ENCODE results near the gene TRIOBP. TPM values are rescaled to one million over a fixed set of nuclear protein-coding genes. Genes with fewer than 3 reads are reported as not detected.

Gene TRIOBP
- total and polyA plus RNA-seq, 7 donors = 51.7 to 140 (median 82.8) TPM

DNA sequence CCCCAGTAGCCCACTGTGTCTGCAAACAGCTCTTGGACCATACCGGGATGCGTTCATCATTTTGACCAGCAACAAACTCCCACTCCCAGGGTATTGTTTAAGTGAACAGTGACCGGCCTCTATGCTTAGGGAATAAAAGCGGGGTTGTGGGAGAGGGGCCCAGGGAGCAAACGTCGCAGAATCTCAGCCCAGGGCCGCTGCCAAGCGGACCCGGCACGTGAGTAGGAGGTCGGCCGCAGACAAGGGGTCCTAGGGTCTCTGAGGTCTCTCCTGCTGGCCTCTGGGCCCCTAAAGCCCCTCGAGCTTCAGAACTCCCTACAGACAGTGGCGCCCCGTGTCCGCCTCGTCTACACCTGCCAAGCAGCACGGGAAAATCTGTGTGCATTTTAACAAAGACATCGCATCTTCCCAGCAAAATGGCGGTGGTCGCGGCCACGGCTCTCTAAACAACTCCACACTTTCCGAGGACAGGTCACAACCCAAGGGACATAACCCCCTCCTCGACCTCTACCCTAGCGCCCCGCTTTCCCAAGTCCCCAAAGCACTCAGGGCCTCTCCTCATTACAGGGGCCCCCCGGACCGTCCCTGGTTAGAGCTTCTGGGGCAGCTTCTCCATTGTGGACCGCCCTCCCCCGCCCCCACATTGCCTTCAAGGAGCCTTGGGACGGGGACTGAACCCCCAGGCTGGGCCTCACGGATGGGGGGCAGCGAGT, 106.9 kb downstream of the TRIOBP start:
- no peak for DNase-seq
- Histone ChIP-seq H3K4me1 (peaks cover 0 to 61% (median 39%) of the 10 kb centered on the region in 4 donors), H3K9me3 (no peaks in the 10 kb centered on the region), H3K36me3 (no peaks in the 10 kb centered on the region), H3K27ac (peak overlapping the region; percentile 87 to 96 (median 91)), H3K4me3 (peak overlapping the region in 1 of 4 donors; percentile 65), H3K27me3 (no peaks in the 10 kb centered on the region)
- 68 to 73% methylated on average over 34 of the region's 34 CpGs for WGBS, 2 donors
- intact Hi-C loops (cut with DNase I) = loop anchor here (5.0 kb wide), 1 partner anchor 116 kb away; the partner anchor contains the start of gene NOL12
- TF ChIP-seq, protein P1, sequence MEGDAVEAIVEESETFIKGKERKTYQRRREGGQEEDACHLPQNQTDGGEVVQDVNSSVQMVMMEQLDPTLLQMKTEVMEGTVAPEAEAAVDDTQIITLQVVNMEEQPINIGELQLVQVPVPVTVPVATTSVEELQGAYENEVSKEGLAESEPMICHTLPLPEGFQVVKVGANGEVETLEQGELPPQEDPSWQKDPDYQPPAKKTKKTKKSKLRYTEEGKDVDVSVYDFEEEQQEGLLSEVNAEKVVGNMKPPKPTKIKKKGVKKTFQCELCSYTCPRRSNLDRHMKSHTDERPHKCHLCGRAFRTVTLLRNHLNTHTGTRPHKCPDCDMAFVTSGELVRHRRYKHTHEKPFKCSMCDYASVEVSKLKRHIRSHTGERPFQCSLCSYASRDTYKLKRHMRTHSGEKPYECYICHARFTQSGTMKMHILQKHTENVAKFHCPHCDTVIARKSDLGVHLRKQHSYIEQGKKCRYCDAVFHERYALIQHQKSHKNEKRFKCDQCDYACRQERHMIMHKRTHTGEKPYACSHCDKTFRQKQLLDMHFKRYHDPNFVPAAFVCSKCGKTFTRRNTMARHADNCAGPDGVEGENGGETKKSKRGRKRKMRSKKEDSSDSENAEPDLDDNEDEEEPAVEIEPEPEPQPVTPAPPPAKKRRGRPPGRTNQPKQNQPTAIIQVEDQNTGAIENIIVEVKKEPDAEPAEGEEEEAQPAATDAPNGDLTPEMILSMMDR (IDR thresholded peaks at IDR 0.05) = no peak
- TF ChIP-seq POLR2AphosphoS5 (IDR thresholded peaks at IDR 0.05) (no peak), EP300 (IDR thresholded peaks at IDR 0.05) (no peak), POLR2A (IDR thresholded peaks at IDR 0.05) (no peak)

DNA sequence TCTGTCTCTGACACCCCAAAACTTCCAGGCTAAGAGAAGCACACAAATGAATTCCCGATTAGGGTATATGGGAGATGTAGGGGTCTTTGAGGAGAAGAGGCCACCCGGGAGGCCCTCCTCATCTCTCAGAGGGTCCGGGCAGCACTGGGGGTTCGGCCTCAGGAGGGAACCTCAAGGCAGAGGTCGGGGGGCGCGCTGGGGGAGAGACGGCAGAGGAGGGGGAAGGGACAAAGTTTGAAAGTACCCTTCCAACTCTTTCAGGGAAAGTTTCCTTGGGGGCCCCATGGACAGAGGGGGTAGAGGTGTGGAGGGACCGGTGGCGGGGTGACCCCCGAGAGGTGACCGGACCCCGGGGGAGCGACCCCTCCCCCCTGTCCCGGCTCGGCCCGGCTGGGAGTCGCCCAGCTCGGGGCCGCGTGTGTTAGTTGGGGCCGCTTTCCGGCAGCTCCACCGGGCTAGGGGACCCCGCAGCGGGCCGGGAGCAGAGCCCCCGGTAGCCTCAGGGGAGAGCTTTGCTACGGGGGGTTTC, 107.6 kb downstream of the TRIOBP start:
- Histone ChIP-seq H3K27ac (peak overlapping the region; percentile 87 to 96 (median 91)), H3K36me3 (no peaks in the 10 kb centered on the region), H3K4me3 (peak overlapping the region; percentile 57 to 68 (median 64)), H3K4me1 (peaks cover 0 to 63% (median 43%) of the 10 kb centered on the region in 4 donors), H3K9me3 (no peaks in the 10 kb centered on the region), H3K27me3 (no peaks in the 10 kb centered on the region)
- TF ChIP-seq POLR2A (IDR thresholded peaks at IDR 0.05) (no peak), EP300 (IDR thresholded peaks at IDR 0.05) (no peak), POLR2AphosphoS5 (IDR thresholded peaks at IDR 0.05) (no peak)
- TF ChIP-seq, protein P1 (IDR thresholded peaks at IDR 0.05) = no peak
- DNase-seq = no peak
- intact Hi-C loops (cut with DNase I) = loop anchor here (5.0 kb wide), 1 partner anchor 117 kb away; the partner anchor contains the start of gene NOL12
- 3 to 5% methylated on average over 29 of the region's 29 CpGs for WGBS, 2 donors

DNA sequence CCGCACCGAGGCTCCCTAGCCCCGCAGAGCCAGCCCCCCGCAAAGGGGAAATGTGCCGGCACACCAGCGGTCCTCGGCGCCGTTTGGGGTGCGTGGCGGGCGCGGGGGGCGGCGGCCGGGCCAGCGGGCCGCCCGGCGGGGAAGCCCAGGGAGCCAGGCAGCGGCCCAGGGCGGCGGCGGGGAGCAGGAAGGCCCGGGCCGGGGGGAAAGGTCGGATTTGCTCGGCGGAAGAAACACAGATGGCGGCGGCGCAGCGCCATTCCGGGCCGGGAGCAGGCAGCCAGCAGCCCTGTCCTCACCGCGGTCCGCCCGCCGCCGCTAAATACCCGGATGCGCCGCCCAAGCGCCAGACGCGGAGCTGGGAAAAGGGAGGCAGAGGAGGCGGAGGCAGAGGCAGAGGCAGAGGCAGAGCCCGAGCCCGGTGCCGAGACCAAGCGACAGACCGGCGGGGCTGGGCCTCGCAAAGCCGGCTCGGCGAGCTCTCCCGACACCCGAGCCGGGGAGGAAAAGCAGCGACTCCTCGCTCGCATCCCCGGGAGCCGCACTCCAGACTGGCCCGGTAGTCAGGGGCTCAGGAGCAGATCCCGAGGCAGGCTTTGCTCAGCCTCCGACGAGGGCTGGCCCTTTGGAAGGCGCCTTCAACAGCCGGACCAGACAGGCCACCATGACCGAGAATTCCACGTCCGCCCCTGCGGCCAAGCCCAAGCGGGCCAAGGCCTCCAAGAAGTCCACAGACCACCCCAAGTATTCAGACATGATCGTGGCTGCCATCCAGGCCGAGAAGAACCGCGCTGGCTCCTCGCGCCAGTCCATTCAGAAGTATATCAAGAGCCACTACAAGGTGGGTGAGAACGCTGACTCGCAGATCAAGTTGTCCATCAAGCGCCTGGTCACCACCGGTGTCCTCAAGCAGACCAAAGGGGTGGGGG, 108.3 kb downstream of the TRIOBP start:
- H3K27me3 ChIP-seq = no peaks in the 10 kb centered on the region
- peak; percentile 96 for DNase-seq
- TF ChIP-seq POLR2AphosphoS5 (IDR thresholded peaks at IDR 0.05) (peak; percentile 97 to 98 (median 98)), POLR2A (IDR thresholded peaks at IDR 0.05) (peak; percentile 95 to 96)
- TF ChIP-seq, protein P1 (IDR thresholded peaks at IDR 0.05) = no peak
- H3K4me3 ChIP-seq = peak overlapping the region; percentile 57 to 68 (median 64)
- intact Hi-C loops (cut with DNase I) = loop anchor here (5.0 kb wide), 2 partner anchors 58 to 118 kb away; partner anchors contain the start of gene NOL12
- no peaks in the 10 kb centered on the region for H3K36me3 ChIP-seq
- H3K9me3 ChIP-seq = no peaks in the 10 kb centered on the region
- peaks cover 0 to 63% (median 43%) of the 10 kb centered on the region in 4 donors for H3K4me1 ChIP-seq
- H3K27ac ChIP-seq = peak overlapping the region; percentile 87 to 96 (median 91)
- WGBS, 2 donors = 1 to 3% methylated on average over 87 of the region's 87 CpGs

DNA sequence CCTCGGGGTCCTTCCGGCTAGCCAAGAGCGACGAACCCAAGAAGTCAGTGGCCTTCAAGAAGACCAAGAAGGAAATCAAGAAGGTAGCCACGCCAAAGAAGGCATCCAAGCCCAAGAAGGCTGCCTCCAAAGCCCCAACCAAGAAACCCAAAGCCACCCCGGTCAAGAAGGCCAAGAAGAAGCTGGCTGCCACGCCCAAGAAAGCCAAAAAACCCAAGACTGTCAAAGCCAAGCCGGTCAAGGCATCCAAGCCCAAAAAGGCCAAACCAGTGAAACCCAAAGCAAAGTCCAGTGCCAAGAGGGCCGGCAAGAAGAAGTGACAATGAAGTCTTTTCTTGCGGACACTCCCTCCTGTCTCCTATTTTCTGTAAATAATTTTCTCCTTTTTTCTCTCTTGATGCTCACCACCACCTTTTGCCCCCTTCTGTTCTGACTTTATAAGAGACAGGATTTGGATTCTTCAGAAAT, 109.0 kb downstream of the TRIOBP start:
- H3K4me3 ChIP-seq = peak overlapping the region; percentile 57 to 68 (median 64)

More for the DNA sequence above, 109.0 kb downstream of the TRIOBP start:
- intact Hi-C loops (cut with DNase I) = loop anchor here (5.0 kb wide), 1 partner anchor 59 kb away; no protein-coding TSS in a partner anchor
- TF ChIP-seq EP300 (IDR thresholded peaks at IDR 0.05) (no peak), POLR2A (IDR thresholded peaks at IDR 0.05) (no peak), POLR2AphosphoS5 (IDR thresholded peaks at IDR 0.05) (no peak)
- TF ChIP-seq, protein P1 (IDR thresholded peaks at IDR 0.05) = no peak
- no peak for DNase-seq
- 7 to 29% methylated on average over 10 of the region's 10 CpGs for WGBS, 2 donors
- Histone ChIP-seq H3K27me3 (no peaks in the 10 kb centered on the region), H3K27ac (peak overlapping the region; percentile 87 to 96 (median 91)), H3K4me1 (peaks cover 0 to 63% (median 43%) of the 10 kb centered on the region in 4 donors), H3K9me3 (no peaks in the 10 kb centered on the region), H3K36me3 (no peaks in the 10 kb centered on the region)
